NCI-H460 (cell line): ENCODE results near the gene MOBP. TPM values are rescaled to one million over a fixed set of nuclear protein-coding genes. Genes with fewer than 3 reads are reported as not detected.
"Not testable (repeated sequence)": the region's sequence is repeated elsewhere in the genome, so short reads cannot be mapped to it uniquely, and the experiment has no call there.

Experiments
- DNase-seq: peaks from one replicate; pipeline ENCODE4 v3.0.0-alpha.2; 2016; ENCODE audit warnings: low read depth; ENCODE audit errors: extremely low read depth
- polyA plus RNA-seq: library from polyadenylated mRNA; depleted of rRNA; stranded (reverse); fragments of >200 nt; gene quantifications from 2 replicates; pipeline ENCODE4 v1.2.3, GENCODE V29; 2014; cell fraction: nucleus; rRNA removed
- total RNA-seq: library from RNA; depleted of rRNA; stranded (reverse); fragments of >200 nt; shearing (Covaris generic); gene quantifications from 2 replicates; pipeline ENCODE4 v1.2.3, GENCODE V29; 2014; rRNA removed

The MOBP gene, protein sequence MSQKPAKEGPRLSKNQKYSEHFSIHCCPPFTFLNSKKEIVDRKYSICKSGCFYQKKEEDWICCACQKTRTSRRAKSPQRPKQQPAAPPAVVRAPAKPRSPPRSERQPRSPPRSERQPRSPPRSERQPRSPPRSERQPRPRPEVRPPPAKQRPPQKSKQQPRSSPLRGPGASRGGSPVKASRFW
- not detected in 2 replicates for total RNA-seq
- polyA plus RNA-seq = not detected in 2 replicates

DNA sequence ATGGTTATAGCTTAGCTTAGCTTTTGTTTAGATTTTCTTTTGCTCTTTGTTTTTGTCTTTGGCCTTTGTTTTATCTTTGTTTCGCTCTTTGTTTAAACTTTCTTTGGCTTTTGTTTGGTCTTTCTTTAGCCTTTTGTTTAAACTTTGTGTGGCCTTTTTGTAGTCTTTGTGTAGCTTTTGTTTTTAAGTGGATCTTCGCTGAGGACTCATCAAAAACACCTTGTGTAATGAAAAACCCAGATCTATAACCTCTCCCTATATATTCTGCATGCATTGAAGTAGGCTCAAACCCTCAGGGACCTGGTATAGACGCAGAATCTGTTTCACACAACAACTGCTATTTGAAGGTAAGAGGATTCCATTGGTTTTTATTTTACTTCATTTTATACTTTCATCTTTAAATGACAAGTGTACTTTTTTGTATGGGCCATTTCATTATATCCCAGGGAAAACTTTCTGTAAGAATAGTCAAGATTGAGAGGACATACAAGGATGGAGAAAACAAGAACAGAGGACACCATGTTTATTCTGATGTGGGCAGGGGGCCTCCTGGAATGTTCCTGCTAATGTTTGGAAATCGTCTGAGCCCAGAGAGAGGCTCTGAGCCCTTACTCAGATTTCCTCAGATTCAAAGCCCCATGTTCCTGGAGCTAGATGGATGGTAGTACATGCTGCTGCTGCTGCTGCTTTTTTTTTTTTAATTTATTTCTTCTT is at the start of gene MOBP:
Gene MOBP (plus strand): TSS at position 287 of the 714 bp plus-strand sequence. CDS start 34,390 bp downstream, outside the sequence.
- no peak for DNase-seq

DNA sequence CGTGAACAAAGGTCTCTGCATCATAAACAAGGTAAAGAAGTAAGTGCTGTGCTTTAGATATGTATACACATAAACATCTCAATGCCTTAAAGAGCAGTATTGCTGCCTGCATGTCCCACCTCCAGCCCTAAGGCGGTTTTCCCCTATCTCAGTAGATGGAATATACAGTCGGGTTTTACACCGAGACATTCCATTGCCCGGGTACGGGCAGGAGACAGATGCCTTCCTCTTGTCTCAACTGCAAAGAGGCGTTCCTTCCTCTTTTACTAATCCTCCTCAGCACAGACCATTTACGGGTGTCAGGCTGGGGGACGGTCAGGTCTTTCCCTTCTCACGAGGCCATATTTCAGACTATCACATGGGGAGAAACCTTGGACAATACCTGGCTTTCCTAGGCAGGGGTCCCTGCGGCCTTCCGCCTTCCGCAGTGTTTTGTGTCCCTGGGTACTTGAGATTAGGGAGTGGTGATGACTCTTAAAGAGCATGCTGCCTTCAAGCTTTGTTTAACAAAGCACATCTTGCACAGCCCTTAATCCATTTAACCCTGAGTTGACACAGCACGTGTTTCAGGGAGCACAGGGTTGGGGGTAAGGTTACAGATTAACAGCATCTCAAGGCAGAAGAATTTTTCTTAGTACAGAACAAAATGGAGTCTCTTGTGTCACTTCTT is 48.8 kb upstream of the MOBP start:
- not testable (repeated sequence) for DNase-seq

DNA sequence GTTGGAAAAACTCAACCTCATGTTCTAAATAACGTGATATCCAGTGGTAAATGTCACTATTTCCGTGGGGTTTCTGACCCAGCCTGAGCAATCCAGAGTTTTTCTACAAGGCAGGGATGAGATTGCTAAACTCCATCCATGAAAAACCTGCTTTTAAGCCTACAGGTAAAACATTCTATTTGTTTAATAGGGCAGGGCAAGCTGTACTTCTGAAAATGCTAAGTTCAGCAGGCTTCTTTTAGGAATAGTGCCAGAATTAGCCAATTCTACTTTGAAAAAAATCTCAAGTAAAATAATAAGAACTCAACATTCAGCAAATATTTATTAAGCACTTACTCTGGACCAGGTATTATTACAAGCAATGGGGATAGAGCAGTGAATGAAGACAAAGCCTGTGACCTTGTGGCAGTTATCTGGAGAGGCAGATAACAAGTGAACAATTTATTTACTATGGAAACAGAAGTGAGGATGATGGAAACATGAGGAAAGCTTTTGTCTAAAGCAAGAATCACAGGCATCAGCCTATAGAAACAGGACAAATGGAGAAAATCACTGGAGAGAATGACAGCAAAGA is 47.7 kb upstream of the MOBP start:
- DNase-seq = no peak

DNA sequence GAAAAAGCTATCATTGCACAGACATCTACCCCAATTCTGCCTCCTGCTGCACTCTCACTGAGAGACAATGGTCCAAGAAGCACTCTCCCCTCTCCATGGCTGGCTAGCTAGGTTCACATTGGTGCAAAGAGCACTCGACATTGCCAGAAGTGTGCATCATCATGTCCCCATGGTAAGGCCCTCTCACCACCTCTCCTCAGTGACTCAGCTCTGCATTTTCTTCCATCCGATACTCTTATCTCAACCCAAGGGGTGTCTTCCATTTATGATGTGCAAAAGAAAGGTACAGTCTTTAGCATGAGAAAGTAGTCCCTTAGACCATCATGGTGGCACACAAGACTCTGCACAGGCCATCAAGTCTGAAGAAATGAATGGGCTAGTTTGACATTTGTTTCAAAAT is 46.9 kb upstream of the MOBP start:
- DNase-seq = no peak

DNA sequence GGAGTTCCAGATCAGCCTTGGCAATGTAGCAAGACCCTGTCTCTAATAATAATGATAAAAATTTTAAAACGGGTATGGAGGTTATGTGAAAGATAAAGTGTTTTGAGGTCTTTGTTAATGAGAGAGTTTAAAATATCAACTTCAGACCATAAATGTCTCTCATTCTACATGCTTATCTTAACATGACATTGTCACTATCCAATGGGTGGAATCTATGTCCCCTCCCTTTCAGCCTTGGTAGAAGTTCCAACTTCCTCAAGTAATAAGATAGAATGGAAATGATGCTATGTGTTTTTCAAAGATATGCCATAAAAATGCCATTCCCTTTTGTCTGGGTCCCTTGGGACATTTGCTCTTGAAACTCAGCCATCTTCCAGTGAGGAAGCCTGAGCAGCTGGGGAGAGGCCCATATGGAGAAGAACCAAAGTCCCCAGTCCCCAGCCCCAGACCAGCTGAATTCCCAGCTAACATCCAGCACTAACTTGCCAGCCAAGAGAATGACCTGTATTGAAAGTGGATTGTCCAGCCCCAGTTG is 44.0 kb upstream of the MOBP start:
- no peak for DNase-seq

DNA sequence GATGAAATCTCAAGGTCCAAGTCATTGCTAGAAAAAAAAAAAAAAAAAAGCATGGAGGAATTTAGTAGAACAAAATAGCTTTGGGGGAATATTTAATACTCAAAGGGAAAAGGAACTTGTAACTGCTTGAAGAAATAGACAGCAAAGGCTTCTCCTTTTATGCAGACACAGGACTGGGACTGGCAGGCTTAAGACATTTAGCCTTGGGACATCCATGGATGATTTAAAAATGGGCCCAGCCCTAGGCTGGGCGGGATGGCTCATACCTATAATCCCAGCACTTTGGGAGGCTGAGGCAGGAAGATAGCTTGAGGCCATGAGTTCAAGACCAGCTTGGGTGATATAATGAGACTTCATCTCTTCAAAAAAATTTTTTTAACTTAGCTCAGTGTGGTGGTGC is 41.2 kb upstream of the MOBP start:
- DNase-seq = no peak

DNA sequence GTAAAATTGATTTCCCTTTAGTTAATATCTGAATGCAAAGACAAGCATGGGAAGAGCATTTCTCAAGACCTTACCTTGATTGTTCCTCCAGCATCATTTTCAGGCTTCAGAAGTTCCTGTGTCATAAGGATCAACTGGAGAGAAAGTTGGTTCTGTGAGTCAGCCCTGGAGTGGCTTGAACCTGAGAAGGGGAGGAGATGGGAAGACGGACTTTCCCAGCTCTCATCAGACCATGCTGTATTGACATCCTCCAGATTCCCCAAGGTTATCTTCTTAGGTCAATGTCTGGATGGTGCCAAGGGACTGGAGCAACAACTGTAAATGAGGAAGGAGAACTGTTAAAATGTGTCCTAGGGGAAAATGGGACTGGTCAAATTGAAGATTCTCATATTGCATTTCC is 40.0 kb upstream of the MOBP start:
- no peak for DNase-seq

DNA sequence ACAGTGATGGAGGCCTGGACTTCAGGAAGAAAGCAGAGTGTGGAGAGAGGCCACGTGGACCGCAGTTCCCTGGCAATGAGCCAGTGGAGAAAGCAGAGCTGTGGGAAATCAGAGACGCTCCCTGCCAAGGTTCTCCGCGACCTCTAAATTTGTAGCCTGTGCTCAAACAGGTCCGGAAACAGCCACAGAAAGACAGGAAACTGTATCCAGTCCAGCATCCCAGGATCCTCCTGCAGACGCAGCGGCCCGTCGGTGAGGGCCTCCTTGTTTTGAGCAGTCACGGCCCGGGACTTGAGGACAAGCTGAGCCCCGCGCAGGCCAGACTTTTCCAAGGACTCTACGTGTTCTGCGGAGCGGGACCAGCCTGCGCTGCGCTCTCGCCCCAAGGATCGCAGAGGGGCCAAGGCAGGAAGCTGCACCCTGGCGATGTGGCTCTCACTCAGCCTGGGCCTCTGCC is 38.7 kb upstream of the MOBP start:
- no peak for DNase-seq

DNA sequence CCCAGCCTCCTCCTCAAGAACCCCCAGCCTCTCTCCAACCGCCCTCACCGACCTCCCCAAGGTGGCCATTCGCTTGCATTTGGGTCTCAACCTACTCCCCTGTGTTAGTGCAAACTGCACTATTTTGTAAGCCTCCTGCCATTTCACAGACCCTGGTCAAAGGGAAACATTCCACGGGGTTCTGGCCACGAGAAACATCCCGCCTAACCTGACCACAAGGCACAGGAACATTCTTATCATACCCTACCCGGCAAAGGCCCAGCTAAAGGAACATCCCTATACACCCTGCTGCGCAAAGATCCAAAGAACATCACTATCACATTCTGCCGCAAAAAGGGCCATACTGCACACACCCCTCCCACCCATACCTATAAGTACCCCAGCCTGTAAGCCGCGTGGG is 38.0 kb upstream of the MOBP start:
- no peak for DNase-seq

DNA sequence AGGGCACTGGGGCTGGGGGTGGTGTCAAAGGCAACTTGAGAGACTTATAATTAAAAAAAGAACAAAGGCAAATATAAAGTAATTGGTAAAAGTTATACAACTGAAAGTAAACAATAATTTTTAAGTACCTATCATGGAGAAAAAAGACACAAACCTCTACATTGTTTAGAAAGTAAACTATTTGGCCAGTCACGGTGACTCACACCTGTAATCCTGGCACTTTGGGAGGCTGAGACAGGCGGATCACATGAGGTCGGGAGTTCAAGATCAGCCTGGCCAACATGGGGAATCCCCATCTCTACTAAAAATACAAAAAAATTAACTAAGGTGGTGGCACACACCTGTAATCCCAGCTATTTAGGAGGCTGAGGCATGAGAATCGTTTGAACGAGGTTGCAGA is 35.1 kb upstream of the MOBP start:
- no peak for DNase-seq

DNA sequence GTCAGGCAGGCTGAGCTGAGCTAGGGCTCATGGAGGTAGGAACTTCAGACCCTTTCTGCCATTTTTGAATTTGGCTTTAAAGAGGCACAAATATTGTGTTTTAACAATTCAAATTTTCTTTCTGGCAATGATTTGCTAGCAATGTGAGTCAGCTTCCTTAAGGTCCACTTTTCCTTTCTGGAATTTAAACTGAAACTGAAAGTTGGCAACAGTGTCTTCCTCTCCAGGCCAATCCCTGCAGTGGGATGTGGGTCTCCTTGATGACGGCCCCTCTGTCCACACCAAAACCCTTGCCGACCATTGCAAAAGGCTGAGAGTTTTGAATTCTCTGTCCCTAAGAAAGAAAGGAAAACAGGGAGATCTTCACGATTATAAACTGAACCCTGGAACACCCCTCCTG is 33.8 kb upstream of the MOBP start:
- no peak for DNase-seq

DNA sequence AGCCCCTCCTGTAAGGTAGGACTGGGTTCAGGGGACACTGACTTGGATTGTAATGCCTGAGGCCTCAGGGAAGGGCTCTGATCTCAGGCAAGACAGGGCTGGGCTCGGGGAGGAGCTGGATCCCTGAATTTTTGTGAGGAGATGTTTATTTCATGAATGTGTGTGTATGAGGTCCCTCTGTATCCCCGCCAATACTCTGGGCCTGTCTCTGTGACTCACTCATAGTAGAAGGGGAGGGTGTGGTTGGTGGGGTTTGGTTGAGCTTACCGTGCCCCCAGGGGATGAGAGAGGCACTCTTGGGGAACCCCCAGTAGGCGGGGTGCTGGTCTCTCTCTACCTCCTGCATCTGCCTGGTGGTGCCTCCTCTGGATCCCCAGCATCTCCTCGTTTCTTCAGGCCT is 32.9 kb upstream of the MOBP start:
- DNase-seq = no peak

DNA sequence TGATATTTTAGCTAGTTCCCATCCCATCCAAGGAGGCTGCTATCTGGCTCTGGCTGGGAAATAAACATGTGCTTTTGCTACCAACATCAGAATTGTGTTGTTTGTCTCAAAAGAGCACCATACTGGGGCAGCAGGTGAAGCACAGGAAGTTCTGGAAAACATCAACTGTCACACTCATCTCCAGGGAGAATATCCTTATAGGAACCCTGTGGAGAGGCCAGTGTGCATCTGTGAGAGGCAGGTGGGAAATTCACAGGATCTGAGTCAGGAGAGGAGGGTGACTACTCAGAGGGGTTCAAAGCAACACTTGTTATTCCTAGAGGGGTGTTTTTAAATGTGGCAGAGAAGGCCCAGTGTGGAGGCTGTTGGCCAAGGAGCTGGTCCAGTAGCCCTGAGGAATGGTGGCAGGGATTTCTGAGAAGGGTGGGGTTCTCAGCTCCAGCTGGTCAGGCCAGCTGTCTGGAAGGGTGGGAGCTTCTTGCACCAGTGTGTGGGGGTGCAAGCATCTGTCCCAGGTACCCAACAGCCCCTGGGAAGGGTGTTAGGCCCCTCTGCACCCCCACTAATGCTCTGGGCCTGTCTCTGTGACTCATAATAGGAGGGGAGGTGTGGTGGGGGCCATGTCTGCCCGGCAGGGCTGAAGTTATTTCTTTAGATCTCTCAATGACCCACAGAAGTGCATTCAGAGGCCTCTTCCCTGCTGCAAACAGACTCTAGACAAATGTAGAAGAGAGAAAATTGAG is 32.3 kb upstream of the MOBP start:
- no peak for DNase-seq

DNA sequence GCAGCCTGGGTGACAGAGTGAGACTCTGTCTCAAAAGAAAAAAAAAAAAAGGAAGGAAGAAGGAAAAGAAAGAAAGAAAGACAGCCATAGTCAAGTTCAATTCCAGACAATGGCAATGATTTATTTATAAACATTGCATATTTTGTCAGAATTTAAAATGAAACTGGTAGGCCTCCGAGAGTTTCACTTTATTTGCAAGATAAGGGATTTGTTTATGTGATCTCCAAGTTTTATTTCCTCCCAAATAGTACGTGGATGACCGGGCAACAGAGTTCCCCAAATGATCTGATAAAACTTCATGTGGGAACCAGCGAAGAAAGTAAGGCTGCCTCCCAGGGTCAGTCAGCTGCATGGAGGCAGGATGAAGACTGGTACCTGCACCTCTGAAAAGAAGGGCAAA is 28.6 kb upstream of the MOBP start:
- no peak for DNase-seq

DNA sequence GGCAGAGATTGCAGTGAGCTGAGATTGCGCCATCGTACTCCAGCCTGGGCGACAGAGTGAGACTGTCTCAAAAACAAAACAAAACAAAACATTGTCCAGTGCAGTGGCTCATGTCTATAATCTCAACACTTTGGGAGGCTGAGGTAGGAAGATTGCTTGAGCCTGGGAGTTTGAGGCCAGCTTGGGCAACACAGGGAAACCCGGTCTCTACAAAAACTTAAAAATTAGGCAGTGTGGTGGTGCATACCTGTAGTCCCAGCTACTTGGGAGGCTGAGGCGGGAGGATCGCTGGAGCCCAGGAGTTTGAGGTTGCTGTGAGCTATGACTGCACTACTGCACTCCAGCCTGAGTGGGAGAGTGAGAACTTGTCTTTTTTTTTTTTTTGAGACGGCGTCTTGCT is 27.2 kb upstream of the MOBP start:
- DNase-seq = no peak

DNA sequence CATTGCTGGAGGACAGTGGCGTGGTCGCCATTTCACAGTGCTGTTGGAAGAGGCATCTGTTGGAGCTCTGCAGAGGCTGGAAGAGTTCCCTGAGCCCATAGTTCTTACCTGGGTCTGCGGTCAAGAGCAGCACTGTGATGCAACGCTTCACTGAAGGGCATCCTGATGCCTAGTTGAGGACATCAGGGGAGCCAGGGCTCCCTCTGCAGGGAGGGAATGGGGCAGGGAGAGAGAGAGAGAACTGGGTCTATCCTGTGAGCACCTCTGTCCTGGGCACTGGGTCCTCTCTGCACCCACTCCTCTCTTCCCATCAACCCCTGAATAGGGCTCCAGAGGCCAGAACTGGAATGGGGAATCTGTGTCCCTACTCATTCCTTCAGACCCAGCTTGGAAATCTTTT is 23.9 kb upstream of the MOBP start:
- DNase-seq = no peak

DNA sequence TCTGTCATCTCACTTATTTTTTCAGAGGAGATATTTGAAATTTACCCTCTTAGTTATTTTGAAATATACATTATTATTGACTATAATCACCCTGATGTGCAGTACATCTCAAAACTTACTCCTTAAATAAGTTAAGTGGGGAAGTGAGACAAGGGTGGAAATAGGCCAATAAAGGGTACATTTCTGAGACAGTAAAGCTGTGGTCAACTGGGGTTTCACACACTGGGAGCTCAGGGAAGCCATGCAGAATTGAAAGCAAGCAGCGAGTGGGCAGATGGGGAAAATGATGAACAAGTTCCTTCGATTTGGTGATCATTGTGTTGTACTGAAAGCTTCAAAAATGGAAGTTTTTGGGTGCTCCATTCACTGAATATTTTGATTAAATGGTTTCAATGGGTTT is 21.6 kb upstream of the MOBP start:
- DNase-seq = no peak

DNA sequence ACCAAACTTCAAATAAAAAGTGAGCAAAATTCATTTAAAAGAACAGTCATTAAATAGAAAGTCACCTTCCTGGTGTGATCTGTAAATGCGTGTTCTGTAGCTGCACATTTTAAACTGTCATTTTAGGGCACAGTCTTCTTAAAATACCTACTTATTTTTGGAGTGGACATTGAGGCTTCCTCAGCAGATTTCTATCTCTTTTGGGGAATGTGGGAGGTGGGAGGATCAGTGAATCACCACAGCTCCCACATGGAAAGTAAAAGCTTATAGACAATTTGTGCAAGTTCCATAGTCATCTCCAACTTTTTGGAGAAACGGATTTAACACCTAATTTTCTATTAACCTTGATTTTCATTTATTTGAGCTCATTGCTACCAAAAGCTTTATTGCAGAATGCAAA is 21.0 kb upstream of the MOBP start:
- no peak for DNase-seq

DNA sequence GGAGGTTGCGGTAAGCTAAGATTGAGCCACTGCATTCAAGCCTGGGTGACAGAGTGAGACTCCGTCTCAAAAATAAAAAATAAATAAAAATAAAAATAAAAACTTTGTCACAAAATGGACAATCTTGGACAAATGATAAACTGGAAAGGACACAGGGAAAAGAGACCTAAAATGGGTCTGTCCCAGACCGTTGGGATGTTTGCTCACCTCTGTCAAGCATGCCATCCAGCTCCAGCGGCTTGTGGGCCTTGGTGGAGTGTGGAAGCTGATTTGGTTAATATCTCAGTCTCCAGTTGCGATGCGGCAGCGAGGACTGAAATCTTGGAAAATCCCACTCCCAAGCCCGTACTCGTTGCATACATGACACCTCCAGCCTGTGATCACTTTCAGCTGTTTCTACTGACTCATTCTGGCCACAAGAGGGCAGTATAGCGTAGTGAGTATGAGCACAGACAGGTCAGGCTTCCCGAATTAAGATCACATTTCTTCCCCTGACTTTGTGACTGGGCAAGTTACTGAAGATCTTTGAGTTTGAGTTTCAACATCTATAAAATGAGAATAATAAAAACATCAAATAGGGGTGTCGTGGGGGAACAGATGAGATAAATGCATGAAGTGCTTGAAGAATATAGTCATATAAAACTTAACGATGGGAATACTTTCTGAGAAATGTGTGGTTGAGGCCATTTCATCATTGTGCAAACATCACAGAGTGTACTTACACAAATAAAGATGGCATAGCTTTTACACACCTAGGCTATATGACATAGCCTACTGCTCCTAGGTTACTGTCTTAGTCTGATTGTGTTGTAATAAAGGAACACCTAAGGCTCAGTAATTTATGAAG is 19.6 kb upstream of the MOBP start:
- DNase-seq = peak; percentile 77
